Measurements from ENCODE around the gene PRKG1.

Gene PRKG1

DNA sequence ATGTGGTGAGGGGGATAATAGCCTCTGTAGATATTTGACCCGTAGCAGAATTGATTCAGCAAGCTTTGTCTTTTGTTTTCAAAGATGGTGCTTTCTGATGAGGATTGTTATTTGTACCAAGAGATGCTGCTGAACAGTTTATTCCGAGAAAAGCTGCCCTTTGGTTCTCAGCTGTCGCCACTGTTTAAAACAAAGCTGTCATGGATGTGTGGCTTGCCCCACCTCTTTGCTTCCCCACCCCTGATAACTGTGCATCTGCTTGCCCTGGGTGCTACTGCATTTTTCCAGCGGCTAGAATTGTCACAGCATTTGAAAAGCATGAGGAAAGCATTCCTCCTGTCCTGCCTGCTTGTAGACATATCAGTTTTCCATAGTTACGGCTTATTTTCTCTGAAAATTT lies 852.0 kb downstream of the PRKG1 start:
- no peak overlapping the region for H4K91ac ChIP-seq (ENCODE audit: low read depth, low read length, poor library complexity)
- H3K14ac ChIP-seq (ENCODE audit: low read length): no peak overlapping the region
- peaks cover 0 to 2% of the 10 kb centered on the region in 2 donors for H3K4me1 ChIP-seq (ENCODE audit: control insufficient read depth in 2 of 2, insufficient read depth in 1 of 2, low read depth in 1 of 2, low read length in 2 of 2)
- WGBS, 2 donors (ENCODE audit: extremely low coverage in 2 of 2, insufficient read length in 2 of 2, insufficient replicate concordance in 1 of 2): no CpG with 5 or more reads among the region's 5 CpGs
- H3K27ac ChIP-seq (replicated peaks; ENCODE audit: low read length): no peak overlapping the region
- H3K4me3 ChIP-seq (ENCODE audit: low read length in 2 of 2): no peak overlapping the region
- no peaks in the 10 kb centered on the region for H3K36me3 ChIP-seq (replicated peaks in 1 of 2; ENCODE audit: control insufficient read depth in 2 of 2, insufficient read depth in 2 of 2, low read length in 2 of 2)
- H3K4ac ChIP-seq (ENCODE audit: low read length): no peak overlapping the region
- H3K23ac ChIP-seq (ENCODE audit: low read depth, low read length, poor library complexity): no peak overlapping the region
- no peak overlapping the region for H4K8ac ChIP-seq (ENCODE audit: low read depth, low read length)
- no peak overlapping the region for H2AK5ac ChIP-seq (ENCODE audit: low read depth, low read length)
- H3K18ac ChIP-seq (ENCODE audit: low read length): no peak overlapping the region
- no peaks in the 10 kb centered on the region for H3K9me3 ChIP-seq (replicated peaks in 1 of 2; ENCODE audit: control insufficient read depth in 2 of 2, insufficient read depth in 1 of 2, low read depth in 1 of 2, low read length in 2 of 2)
- no peak overlapping the region for H2AFZ ChIP-seq (ENCODE audit: low read length)
- no peak overlapping the region for H2BK15ac ChIP-seq (ENCODE audit: low read length)
- no peak for DNase-seq (ENCODE audit: low spot score)
- no peaks in the 10 kb centered on the region for H3K79me1 ChIP-seq (ENCODE audit: low read depth, low read length)
- H3K4me2 ChIP-seq (ENCODE audit: insufficient read depth, low read length, poor library complexity, severe bottlenecking): no peak overlapping the region
- H3K9ac ChIP-seq (ENCODE audit: low read depth, low read length, poor library complexity): no peak overlapping the region
- H2BK5ac ChIP-seq (ENCODE audit: low read length): no peak overlapping the region
- H2BK12ac ChIP-seq (ENCODE audit: low read length): no peak overlapping the region
- no peak overlapping the region for H2BK120ac ChIP-seq (ENCODE audit: low read depth, low read length)
- H3K27me3 ChIP-seq (ENCODE audit: control insufficient read depth in 3 of 3, insufficient read depth in 3 of 3, low read depth in 1 of 3, low read length in 3 of 3): no peaks in the 10 kb centered on the region

DNA sequence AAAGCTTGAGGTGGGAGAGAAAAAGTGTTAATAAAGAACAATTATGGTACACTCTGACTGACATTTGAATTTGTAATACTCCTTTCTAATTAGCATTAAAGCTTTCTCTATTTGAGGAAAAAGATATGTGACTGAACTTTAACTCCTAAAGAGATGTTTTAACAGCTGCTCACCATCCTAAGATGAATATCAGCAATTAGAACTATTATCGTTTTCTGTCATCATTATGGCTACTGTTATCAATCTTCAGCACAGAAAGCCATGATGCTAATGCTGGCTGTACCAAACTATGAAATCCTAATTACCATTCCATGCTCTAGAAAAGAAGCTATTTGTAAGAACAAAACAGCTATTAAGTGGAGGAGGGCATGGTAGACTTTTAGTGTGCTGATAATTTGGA lies 853.9 kb downstream of the PRKG1 start:
- no peak overlapping the region for H4K8ac ChIP-seq (ENCODE audit: low read depth, low read length)

DNA sequence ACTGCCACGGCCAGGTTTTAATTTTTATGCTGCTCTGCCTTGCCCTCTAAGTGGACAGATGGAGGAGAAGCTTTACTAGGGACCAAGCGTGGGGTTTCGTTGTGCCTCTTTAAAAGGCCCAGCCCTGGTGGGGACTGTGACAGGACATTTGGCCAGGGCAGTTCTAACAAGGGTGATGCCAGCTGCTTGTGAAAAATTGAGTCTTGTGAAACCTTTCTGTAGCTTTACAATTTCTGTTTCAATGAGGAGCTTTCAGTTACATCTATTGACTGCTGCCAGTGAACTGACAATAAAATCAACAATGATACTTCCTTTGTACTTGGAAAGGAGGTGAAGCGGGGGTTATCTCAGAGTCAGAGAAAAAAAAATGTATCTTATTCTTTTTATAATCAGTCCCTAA lies 858.2 kb downstream of the PRKG1 start:
- Histone ChIP-seq H2AK5ac (ENCODE audit: low read depth, low read length) (no peak overlapping the region), H2BK15ac (ENCODE audit: low read length) (no peak overlapping the region), H2AFZ (ENCODE audit: low read length) (no peak overlapping the region), H3K23ac (ENCODE audit: low read depth, low read length, poor library complexity) (no peak overlapping the region), H3K9ac (ENCODE audit: low read depth, low read length, poor library complexity) (no peak overlapping the region), H3K14ac (ENCODE audit: low read length) (no peak overlapping the region), H3K4ac (ENCODE audit: low read length) (no peak overlapping the region), H3K4me2 (ENCODE audit: insufficient read depth, low read length, poor library complexity, severe bottlenecking) (no peak overlapping the region), H2BK120ac (ENCODE audit: low read depth, low read length) (no peak overlapping the region), H3K4me3 (ENCODE audit: low read length in 2 of 2) (no peak overlapping the region), H2BK5ac (ENCODE audit: low read length) (no peak overlapping the region), H3K27ac (replicated peaks; ENCODE audit: low read length) (no peak overlapping the region), H3K79me1 (ENCODE audit: low read depth, low read length) (no peaks in the 10 kb centered on the region), H4K91ac (ENCODE audit: low read depth, low read length, poor library complexity) (no peak overlapping the region), H3K27me3 (ENCODE audit: control insufficient read depth in 3 of 3, insufficient read depth in 3 of 3, low read depth in 1 of 3, low read length in 3 of 3) (no peaks in the 10 kb centered on the region), H2BK12ac (ENCODE audit: low read length) (no peak overlapping the region), H3K18ac (ENCODE audit: low read length) (no peak overlapping the region), H3K9me3 (replicated peaks in 1 of 2; ENCODE audit: control insufficient read depth in 2 of 2, insufficient read depth in 1 of 2, low read depth in 1 of 2, low read length in 2 of 2) (no peaks in the 10 kb centered on the region), H4K8ac (ENCODE audit: low read depth, low read length) (no peak overlapping the region), H3K4me1 (ENCODE audit: control insufficient read depth in 2 of 2, insufficient read depth in 1 of 2, low read depth in 1 of 2, low read length in 2 of 2) (peaks cover 0 to 2% of the 10 kb centered on the region in 2 donors), H3K36me3 (replicated peaks in 1 of 2; ENCODE audit: control insufficient read depth in 2 of 2, insufficient read depth in 2 of 2, low read length in 2 of 2) (no peaks in the 10 kb centered on the region)
- WGBS, 2 donors (ENCODE audit: extremely low coverage in 2 of 2, insufficient read length in 2 of 2, insufficient replicate concordance in 1 of 2): no CpG with 5 or more reads among the region's 4 CpGs
- DNase-seq (ENCODE audit: low spot score): no peak

More for the DNA sequence above, 853.9 kb downstream of the PRKG1 start:
- Histone ChIP-seq H2BK15ac (ENCODE audit: low read length) (no peak overlapping the region), H3K9me3 (replicated peaks in 1 of 2; ENCODE audit: control insufficient read depth in 2 of 2, insufficient read depth in 1 of 2, low read depth in 1 of 2, low read length in 2 of 2) (no peaks in the 10 kb centered on the region), H3K9ac (ENCODE audit: low read depth, low read length, poor library complexity) (no peak overlapping the region), H3K18ac (ENCODE audit: low read length) (no peak overlapping the region), H3K4me1 (ENCODE audit: control insufficient read depth in 2 of 2, insufficient read depth in 1 of 2, low read depth in 1 of 2, low read length in 2 of 2) (peaks cover 0 to 4% of the 10 kb centered on the region in 2 donors), H3K36me3 (replicated peaks in 1 of 2; ENCODE audit: control insufficient read depth in 2 of 2, insufficient read depth in 2 of 2, low read length in 2 of 2) (no peaks in the 10 kb centered on the region), H3K27me3 (ENCODE audit: control insufficient read depth in 3 of 3, insufficient read depth in 3 of 3, low read depth in 1 of 3, low read length in 3 of 3) (no peaks in the 10 kb centered on the region), H3K4me2 (ENCODE audit: insufficient read depth, low read length, poor library complexity, severe bottlenecking) (no peak overlapping the region), H4K91ac (ENCODE audit: low read depth, low read length, poor library complexity) (no peak overlapping the region), H3K23ac (ENCODE audit: low read depth, low read length, poor library complexity) (no peak overlapping the region), H2BK120ac (ENCODE audit: low read depth, low read length) (no peak overlapping the region), H3K79me1 (ENCODE audit: low read depth, low read length) (no peaks in the 10 kb centered on the region), H3K4me3 (ENCODE audit: low read length in 2 of 2) (no peak overlapping the region), H2BK12ac (ENCODE audit: low read length) (no peak overlapping the region), H2AK5ac (ENCODE audit: low read depth, low read length) (no peak overlapping the region), H3K14ac (ENCODE audit: low read length) (no peak overlapping the region), H2AFZ (ENCODE audit: low read length) (no peak overlapping the region), H2BK5ac (ENCODE audit: low read length) (no peak overlapping the region), H3K4ac (ENCODE audit: low read length) (no peak overlapping the region), H3K27ac (replicated peaks; ENCODE audit: low read length) (no peak overlapping the region)
- no peak for DNase-seq (ENCODE audit: low spot score)
- WGBS, 2 donors (ENCODE audit: extremely low coverage in 2 of 2, insufficient read length in 2 of 2, insufficient replicate concordance in 1 of 2): no CpG with 5 or more reads among the region's 1 CpG

DNA sequence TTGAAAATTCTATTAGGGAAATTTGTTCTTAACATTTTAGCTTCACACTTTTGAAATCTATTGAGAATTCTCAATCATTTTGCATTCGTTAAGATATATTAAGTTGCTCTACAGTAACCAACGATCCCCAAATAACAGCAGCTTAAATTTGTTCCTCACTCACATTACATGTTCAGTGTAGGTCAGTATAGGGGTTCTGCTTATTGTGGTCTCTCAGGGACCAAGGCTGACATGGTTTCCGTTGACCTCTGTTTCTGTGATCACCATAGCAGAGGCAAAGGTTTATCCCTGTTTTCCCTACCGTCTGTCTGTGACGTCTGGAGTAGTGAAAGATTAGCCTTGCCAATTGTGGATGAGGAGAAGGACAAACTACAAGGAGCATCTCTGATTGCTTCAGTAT lies 860.1 kb downstream of the PRKG1 start:
- DNase-seq (ENCODE audit: low spot score): no peak
- Histone ChIP-seq H4K8ac (ENCODE audit: low read depth, low read length) (no peak overlapping the region), H3K36me3 (replicated peaks in 1 of 2; ENCODE audit: control insufficient read depth in 2 of 2, insufficient read depth in 2 of 2, low read length in 2 of 2) (no peaks in the 10 kb centered on the region), H3K23ac (ENCODE audit: low read depth, low read length, poor library complexity) (no peak overlapping the region), H2BK120ac (ENCODE audit: low read depth, low read length) (no peak overlapping the region), H3K4me2 (ENCODE audit: insufficient read depth, low read length, poor library complexity, severe bottlenecking) (no peak overlapping the region), H3K14ac (ENCODE audit: low read length) (no peak overlapping the region), H2BK12ac (ENCODE audit: low read length) (no peak overlapping the region), H3K4me1 (ENCODE audit: control insufficient read depth in 2 of 2, insufficient read depth in 1 of 2, low read depth in 1 of 2, low read length in 2 of 2) (peaks cover 0 to 2% of the 10 kb centered on the region in 2 donors), H2AK5ac (ENCODE audit: low read depth, low read length) (no peak overlapping the region), H3K27me3 (ENCODE audit: control insufficient read depth in 3 of 3, insufficient read depth in 3 of 3, low read depth in 1 of 3, low read length in 3 of 3) (no peaks in the 10 kb centered on the region), H2AFZ (ENCODE audit: low read length) (no peak overlapping the region), H3K79me1 (ENCODE audit: low read depth, low read length) (no peaks in the 10 kb centered on the region), H3K4me3 (ENCODE audit: low read length in 2 of 2) (no peak overlapping the region), H3K9me3 (replicated peaks in 1 of 2; ENCODE audit: control insufficient read depth in 2 of 2, insufficient read depth in 1 of 2, low read depth in 1 of 2, low read length in 2 of 2) (no peaks in the 10 kb centered on the region), H3K27ac (replicated peaks; ENCODE audit: low read length) (no peak overlapping the region), H3K18ac (ENCODE audit: low read length) (no peak overlapping the region), H2BK15ac (ENCODE audit: low read length) (no peak overlapping the region), H2BK5ac (ENCODE audit: low read length) (no peak overlapping the region), H4K91ac (ENCODE audit: low read depth, low read length, poor library complexity) (no peak overlapping the region), H3K9ac (ENCODE audit: low read depth, low read length, poor library complexity) (no peak overlapping the region), H3K4ac (ENCODE audit: low read length) (no peak overlapping the region)
- WGBS, 2 donors (ENCODE audit: extremely low coverage in 2 of 2, insufficient read length in 2 of 2, insufficient replicate concordance in 1 of 2): no CpG with 5 or more reads among the region's 5 CpGs
